ENCODE measurements around the gene IQSEC1. TPM values are rescaled to one million over a fixed set of nuclear protein-coding genes. Genes with fewer than 3 reads are reported as not detected.

Gene IQSEC1
- polyA plus RNA-seq, 3 donors: 29.8 to 35.8 (median 35.5) TPM

- no peak for DNase-seq (ENCODE audit: extremely low read depth in 1 of 11, low read depth in 9 of 11, low spot score in 4 of 11)
Observed at GRCh38 chr3:13002398-13003124, 70.7 kb downstream of the IQSEC1 start.

GRCh38 chr3:12999147-13000140 lies 73.8 kb downstream of the IQSEC1 start:
- no peak for DNase-seq (ENCODE audit: extremely low read depth in 1 of 11, low read depth in 9 of 11, low spot score in 4 of 11)

GRCh38 chr3:12998648-12999047 lies 74.6 kb downstream of the IQSEC1 start:
- DNase-seq (ENCODE audit: extremely low read depth in 1 of 11, low read depth in 9 of 11, low spot score in 4 of 11): no peak

- no peak for DNase-seq (ENCODE audit: extremely low read depth in 1 of 11, low read depth in 9 of 11, low spot score in 4 of 11)
Observed at GRCh38 chr3:12997387-12997786, 75.8 kb downstream of the IQSEC1 start.

- DNase-seq (ENCODE audit: extremely low read depth in 1 of 11, low read depth in 9 of 11, low spot score in 4 of 11): no peak
Observed at GRCh38 chr3:12996181-12996506, 77.1 kb downstream of the IQSEC1 start.

GRCh38 chr3:12995389-12996180 lies 77.6 kb downstream of the IQSEC1 start:
- DNase-seq (ENCODE audit: extremely low read depth in 1 of 11, low read depth in 9 of 11, low spot score in 4 of 11): no peak

GRCh38 chr3:12994607-12995388 lies 78.4 kb downstream of the IQSEC1 start:
- peak in 10 of 11 donors; percentile 59 to 81 (median 74) for DNase-seq (ENCODE audit: extremely low read depth in 1 of 11, low read depth in 9 of 11, low spot score in 4 of 11)

- no peak for DNase-seq (ENCODE audit: extremely low read depth in 1 of 11, low read depth in 9 of 11, low spot score in 4 of 11)
Observed at GRCh38 chr3:12994357-12994606, 78.9 kb downstream of the IQSEC1 start.

GRCh38 chr3:12993517-12994356 lies 79.5 kb downstream of the IQSEC1 start:
- no peak for DNase-seq (ENCODE audit: extremely low read depth in 1 of 11, low read depth in 9 of 11, low spot score in 4 of 11)

GRCh38 chr3:12992629-12993516 lies 80.4 kb downstream of the IQSEC1 start:
- DNase-seq (ENCODE audit: extremely low read depth in 1 of 11, low read depth in 9 of 11, low spot score in 4 of 11): no peak

GRCh38 chr3:12991861-12992281 lies 81.4 kb downstream of the IQSEC1 start:
- DNase-seq (ENCODE audit: extremely low read depth in 1 of 11, low read depth in 9 of 11, low spot score in 4 of 11): no peak

- no peak for DNase-seq (ENCODE audit: extremely low read depth in 1 of 11, low read depth in 9 of 11, low spot score in 4 of 11)
Observed at GRCh38 chr3:12991481-12991837, 81.8 kb downstream of the IQSEC1 start.

- DNase-seq (ENCODE audit: extremely low read depth in 1 of 11, low read depth in 9 of 11, low spot score in 4 of 11): no peak
Observed at GRCh38 chr3:12990781-12991480, 82.3 kb downstream of the IQSEC1 start.

- DNase-seq (ENCODE audit: extremely low read depth in 1 of 11, low read depth in 9 of 11, low spot score in 4 of 11): no peak
Observed at GRCh38 chr3:12990306-12990705, 82.9 kb downstream of the IQSEC1 start.

GRCh38 chr3:12988728-12989454 lies 84.3 kb downstream of the IQSEC1 start:
- DNase-seq (ENCODE audit: extremely low read depth in 1 of 11, low read depth in 9 of 11, low spot score in 4 of 11): no peak

- DNase-seq (ENCODE audit: extremely low read depth in 1 of 11, low read depth in 9 of 11, low spot score in 4 of 11): no peak
Observed at GRCh38 chr3:12987602-12988001, 85.6 kb downstream of the IQSEC1 start.

Data from renal cortex interstitium (tissue), 11 donors.